Progenitor cell of endocrine pancreas (in vitro differentiated cells): ENCODE measurements around the gene CSKMT. TPM values are rescaled to one million over a fixed set of nuclear protein-coding genes. Genes with fewer than 3 reads are reported as not detected.
A peak's percentile ranks its signal among the peaks of the same experiment; 100 is the strongest.

ENCODE experiments used
- DNase-seq: peaks from one replicate; pipeline ENCODE4 v3.0.0; 2021; ENCODE audit warnings: low spot score; ENCODE audit not compliant: unreplicated experiment
- H3K27ac Mint-ChIP-seq: 2 replicates; pipeline ENCODE4 v1.8.0; 2021; ENCODE audit warnings: mild to moderate bottlenecking, moderate library complexity, mixed read lengths
- H3K27me3 Mint-ChIP-seq: 2 replicates; pipeline ENCODE4 v1.8.0; 2021; ENCODE audit warnings: mixed read lengths
- H3K36me3 Mint-ChIP-seq: 2 replicates; pipeline ENCODE4 v1.8.0; 2022; ENCODE audit warnings: mixed read lengths; ENCODE audit not compliant: insufficient read depth
- H3K4me1 Mint-ChIP-seq: 2 replicates; pipeline ENCODE4 v1.8.0; 2021; ENCODE audit warnings: low read depth, mixed read lengths
- H3K4me3 Mint-ChIP-seq: 2 replicates; pipeline ENCODE4 v1.8.0; 2021; ENCODE audit warnings: low read depth, mild to moderate bottlenecking, moderate library complexity, mixed read lengths
- H3K9me3 Mint-ChIP-seq: 2 replicates; pipeline ENCODE4 v1.8.0; 2021; ENCODE audit warnings: low read depth, mixed read lengths
- total RNA-seq: library from RNA; stranded (reverse); gene quantifications from 2 replicates; pipeline ENCODE4 v1.2.1, GENCODE V29; 2021
- TF ChIP-seq, protein P1 (sequence below): fragments of 200-600 bp; sonication (generic); IDR thresholded peaks from one replicate; pipeline ENCODE4 v1.5.0; 2021; ENCODE audit warnings: antibody characterized with exemption, mild to moderate bottlenecking; ENCODE audit not compliant: unreplicated experiment

The CSKMT gene
- total RNA-seq, 1 donor from 2014 or later: 18.0 TPM

DNA sequence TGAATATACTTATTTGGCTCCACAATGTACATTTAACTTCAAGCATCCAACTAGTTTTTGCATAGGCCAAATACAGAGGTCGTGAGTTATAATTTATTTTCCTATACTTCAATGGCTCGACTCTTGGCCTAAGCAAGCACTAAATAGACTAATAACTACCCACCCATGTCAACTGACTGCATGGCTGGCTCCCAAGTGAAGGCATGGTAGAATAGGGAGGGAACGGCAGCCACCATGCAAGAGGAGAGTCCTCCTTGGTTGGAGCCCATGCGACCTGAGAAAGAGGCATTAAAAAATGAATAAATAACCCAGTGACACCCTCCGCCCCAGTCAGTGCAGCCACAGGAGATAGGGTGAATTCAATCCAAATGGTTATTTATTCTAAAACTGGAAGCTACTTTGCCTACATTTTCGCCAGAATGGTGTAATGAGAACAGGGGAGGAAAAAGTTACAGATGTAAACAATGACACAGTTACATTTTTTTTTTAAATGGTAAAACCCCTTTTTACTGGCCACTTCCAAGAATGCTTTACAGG, 47.2 kb downstream of the CSKMT start:
- Mint-ChIP-seq H3K27ac (peak overlapping the region; percentile 86), H3K27me3 (no peaks in the 10 kb centered on the region), H3K9me3 (no peaks in the 10 kb centered on the region), H3K4me1 (peaks cover 27% of the 10 kb centered on the region), H3K36me3 (peaks cover 26% of the 10 kb centered on the region), H3K4me3 (no peak overlapping the region)
- no peak for DNase-seq
- TF ChIP-seq, protein P1, sequence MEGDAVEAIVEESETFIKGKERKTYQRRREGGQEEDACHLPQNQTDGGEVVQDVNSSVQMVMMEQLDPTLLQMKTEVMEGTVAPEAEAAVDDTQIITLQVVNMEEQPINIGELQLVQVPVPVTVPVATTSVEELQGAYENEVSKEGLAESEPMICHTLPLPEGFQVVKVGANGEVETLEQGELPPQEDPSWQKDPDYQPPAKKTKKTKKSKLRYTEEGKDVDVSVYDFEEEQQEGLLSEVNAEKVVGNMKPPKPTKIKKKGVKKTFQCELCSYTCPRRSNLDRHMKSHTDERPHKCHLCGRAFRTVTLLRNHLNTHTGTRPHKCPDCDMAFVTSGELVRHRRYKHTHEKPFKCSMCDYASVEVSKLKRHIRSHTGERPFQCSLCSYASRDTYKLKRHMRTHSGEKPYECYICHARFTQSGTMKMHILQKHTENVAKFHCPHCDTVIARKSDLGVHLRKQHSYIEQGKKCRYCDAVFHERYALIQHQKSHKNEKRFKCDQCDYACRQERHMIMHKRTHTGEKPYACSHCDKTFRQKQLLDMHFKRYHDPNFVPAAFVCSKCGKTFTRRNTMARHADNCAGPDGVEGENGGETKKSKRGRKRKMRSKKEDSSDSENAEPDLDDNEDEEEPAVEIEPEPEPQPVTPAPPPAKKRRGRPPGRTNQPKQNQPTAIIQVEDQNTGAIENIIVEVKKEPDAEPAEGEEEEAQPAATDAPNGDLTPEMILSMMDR: no peak

DNA sequence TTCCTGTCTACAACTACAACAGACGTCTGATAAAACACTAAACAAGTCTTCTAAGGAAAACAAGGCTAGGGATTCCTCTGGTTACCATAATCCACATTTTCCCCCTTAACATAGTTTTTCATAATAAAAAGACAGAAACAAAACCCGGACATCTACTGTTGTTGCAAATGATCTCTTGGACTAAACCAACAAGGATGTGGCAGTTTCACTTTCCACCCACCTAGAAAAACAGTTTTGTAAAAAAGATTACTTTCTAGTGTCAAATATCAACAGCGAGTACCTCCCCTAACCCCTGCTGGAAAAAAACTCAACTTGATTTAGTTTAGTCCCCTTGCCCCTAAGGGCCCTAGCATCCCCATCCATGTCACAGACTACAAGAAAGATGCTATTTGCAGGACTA, 47.7 kb downstream of the CSKMT start:
- Mint-ChIP-seq H3K4me1 (peaks cover 26% of the 10 kb centered on the region), H3K36me3 (peaks cover 28% of the 10 kb centered on the region), H3K9me3 (no peaks in the 10 kb centered on the region), H3K27me3 (no peaks in the 10 kb centered on the region), H3K27ac (peak overlapping the region; percentile 86), H3K4me3 (no peak overlapping the region)
- TF ChIP-seq, protein P1: no peak
- DNase-seq: no peak

DNA sequence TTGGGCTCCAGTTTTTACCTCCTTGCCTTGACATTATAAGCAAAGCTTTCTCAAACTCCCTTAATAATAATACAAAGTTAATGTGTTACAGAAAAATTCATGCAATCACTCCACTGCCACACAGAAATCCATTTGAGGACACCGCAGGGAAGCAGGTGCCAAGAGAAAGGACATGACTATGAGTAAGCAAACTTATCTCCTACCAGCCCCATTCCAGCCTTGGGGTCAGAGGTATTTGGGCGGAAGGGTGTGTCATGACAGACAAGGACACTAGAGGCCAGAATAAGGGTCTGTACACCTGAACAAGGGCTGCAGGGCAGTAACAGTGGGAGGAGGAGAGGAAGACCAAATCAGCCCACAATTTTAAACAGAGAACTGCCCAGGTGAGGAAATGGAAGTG, 48.2 kb downstream of the CSKMT start:
- no peaks in the 10 kb centered on the region for H3K27me3 Mint-ChIP-seq
- no peaks in the 10 kb centered on the region for H3K9me3 Mint-ChIP-seq
- H3K4me3 Mint-ChIP-seq: no peak overlapping the region
- DNase-seq: no peak
- H3K36me3 Mint-ChIP-seq: peaks cover 32% of the 10 kb centered on the region
- peaks cover 25% of the 10 kb centered on the region for H3K4me1 Mint-ChIP-seq
- H3K27ac Mint-ChIP-seq: peak overlapping the region; percentile 86
- TF ChIP-seq, protein P1: no peak

DNA sequence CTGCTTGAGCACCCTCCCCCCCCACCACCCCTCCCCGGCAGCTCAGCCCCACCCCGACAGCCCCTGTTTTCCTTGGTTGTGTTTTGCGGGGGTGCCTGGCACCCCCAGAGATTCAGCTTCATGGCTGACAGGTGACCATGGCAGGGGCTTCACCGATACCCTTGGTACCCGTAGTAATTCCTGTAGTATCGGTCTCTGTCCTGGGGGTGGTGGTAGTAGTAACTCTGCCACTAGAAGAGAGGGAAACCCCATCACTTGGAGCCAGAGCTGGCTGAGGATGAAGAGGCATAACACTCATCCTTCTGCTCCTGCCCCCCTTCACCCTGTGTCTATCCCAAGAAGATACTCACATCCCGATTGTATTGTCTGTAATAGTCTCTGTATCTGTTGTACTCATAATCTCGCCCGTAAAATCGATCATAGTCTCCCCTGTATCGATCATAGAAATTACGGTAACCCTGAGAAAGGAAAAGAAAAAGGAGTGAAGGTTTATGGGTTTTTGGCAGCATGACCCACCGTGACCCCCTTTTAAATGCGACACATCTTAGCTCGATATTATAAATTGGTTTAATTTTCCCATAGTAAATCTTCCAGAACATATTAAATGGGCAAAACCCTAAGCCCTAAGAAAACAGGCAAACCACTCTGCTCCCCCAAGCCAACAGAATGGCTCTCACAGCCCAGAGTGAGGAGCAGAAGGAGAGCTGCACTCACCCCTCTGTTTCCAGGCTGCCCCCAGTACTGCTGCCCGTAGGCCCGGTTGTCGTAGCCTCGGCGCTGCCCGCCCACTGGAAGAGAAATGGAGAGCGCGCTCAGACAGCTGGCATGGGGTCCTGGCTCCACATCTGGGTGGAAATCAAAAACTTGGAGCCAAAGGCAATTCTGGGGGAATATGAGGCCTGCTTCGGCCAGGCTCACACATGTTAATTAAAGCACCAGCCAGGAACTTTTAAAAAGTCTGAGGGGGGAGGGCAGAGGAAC, 50.3 kb downstream of the CSKMT start:
- TF ChIP-seq, protein P1: no peak
- Mint-ChIP-seq H3K27me3 (no peaks in the 10 kb centered on the region), H3K9me3 (no peaks in the 10 kb centered on the region), H3K4me3 (no peak overlapping the region), H3K36me3 (peaks cover 39% of the 10 kb centered on the region), H3K27ac (no peak overlapping the region), H3K4me1 (peaks cover 15% of the 10 kb centered on the region)
- no peak for DNase-seq

DNA sequence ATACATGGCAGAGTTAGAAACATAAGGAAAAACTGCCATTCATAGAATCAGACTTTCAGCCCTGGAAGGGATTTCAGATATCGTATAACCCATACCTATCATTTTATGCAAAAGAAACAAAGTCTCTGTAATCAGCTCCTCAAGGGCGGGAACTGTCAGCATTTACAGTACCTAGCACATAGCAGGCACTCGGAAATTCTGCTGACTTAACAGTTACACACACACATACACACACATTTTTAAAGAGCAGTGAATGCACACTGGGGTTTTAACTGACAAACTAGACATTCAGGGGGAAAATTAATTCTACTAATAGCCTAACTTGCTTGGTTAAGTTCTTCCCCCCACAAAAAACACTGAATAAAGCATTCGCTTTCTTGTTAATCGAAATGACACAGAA, 51.1 kb downstream of the CSKMT start:
- TF ChIP-seq, protein P1: no peak
- no peaks in the 10 kb centered on the region for H3K27me3 Mint-ChIP-seq
- H3K27ac Mint-ChIP-seq: peak overlapping the region; percentile 82
- H3K36me3 Mint-ChIP-seq: peaks cover 40% of the 10 kb centered on the region
- H3K4me3 Mint-ChIP-seq: no peak overlapping the region
- H3K4me1 Mint-ChIP-seq: peaks cover 15% of the 10 kb centered on the region
- no peak for DNase-seq
- no peaks in the 10 kb centered on the region for H3K9me3 Mint-ChIP-seq
